Urinary bladder (tissue), 4 donors: ENCODE data around the gene RGS14. TPM values are rescaled to one million over a fixed set of nuclear protein-coding genes. Genes with fewer than 3 reads are reported as not detected.
"Not testable (repeated sequence)": the region's sequence is repeated elsewhere in the genome, so short reads cannot be mapped to it uniquely, and the experiment has no call there.

Source experiments
- DNase-seq: peaks from one replicate; pipeline ENCODE4 v3.0.0-alpha.2; 2015; ENCODE audit errors: extremely low spot score
- H3K27ac ChIP-seq: one replicate; pipeline ENCODE4 v1.5.1; 2013; ENCODE audit warnings: low read depth, mild to moderate bottlenecking, moderate library complexity
- H3K36me3 ChIP-seq: one replicate; pipeline ENCODE4 v1.6.1; 2013; ENCODE audit warnings: mild to moderate bottlenecking, moderate library complexity; ENCODE audit not compliant: insufficient read depth
- H3K4me1 ChIP-seq: one replicate; pipeline ENCODE4 v1.6.1; 2013; ENCODE audit warnings: mild to moderate bottlenecking, moderate library complexity; ENCODE audit not compliant: insufficient read depth
- H3K4me3 ChIP-seq: one replicate; pipeline ENCODE4 v1.5.1; 2013; ENCODE audit warnings: low read depth, low read length
- WGBS: extraction: QIAGEN DNeasy Blood & Tissue Kit; methylation state at CpG from one replicate; pipeline ENCODE4 v1.1.7; 2013; 5-methylcytosine and 5-hydroxymethylcytosine counted together
- polyA plus RNA-seq: library from polyadenylated mRNA; stranded (reverse); fragments of 200-250 nt; gene quantifications from one replicate; pipeline ENCODE4 v1.2.3, GENCODE V29; 2013
- total RNA-seq: library from RNA; depleted of rRNA; stranded (reverse); fragments of >200 nt; gene quantifications from one replicate; pipeline ENCODE4 v1.2.3, GENCODE V29; 2014
- donor health status: healthy with polysubstance abuse.
- donor health status: healthy.

Gene RGS14
- total and polyA plus RNA-seq, 2 donors: 4.7 to 16.4 TPM

DNA sequence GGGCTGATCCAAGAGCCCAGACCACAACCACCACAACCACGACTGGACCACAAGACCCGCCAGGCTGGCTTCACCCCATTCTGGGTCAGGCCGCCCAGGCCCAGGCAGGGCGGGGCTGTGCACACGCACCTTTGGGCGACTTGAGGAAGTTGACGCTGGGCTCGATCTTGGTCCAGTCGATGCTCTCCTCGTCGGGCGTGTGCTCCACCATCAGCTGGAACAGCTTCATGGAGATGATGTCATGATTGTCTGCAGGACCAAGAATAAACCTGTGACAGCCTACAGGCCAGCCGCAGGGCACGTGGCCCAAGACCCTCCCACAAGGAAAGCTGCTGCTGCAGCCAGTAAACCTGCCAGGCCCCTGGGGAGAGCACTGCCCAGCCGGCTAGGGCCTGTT, 23.6 kb upstream of the RGS14 start:
- Histone ChIP-seq H3K4me3 (no peak overlapping the region), H3K36me3 (peaks cover 13% of the 10 kb centered on the region), H3K4me1 (no peaks in the 10 kb centered on the region), H3K27ac (no peak overlapping the region)
- DNase-seq: no peak
- WGBS: 79% methylated on average over 15 of the region's 15 CpGs

DNA sequence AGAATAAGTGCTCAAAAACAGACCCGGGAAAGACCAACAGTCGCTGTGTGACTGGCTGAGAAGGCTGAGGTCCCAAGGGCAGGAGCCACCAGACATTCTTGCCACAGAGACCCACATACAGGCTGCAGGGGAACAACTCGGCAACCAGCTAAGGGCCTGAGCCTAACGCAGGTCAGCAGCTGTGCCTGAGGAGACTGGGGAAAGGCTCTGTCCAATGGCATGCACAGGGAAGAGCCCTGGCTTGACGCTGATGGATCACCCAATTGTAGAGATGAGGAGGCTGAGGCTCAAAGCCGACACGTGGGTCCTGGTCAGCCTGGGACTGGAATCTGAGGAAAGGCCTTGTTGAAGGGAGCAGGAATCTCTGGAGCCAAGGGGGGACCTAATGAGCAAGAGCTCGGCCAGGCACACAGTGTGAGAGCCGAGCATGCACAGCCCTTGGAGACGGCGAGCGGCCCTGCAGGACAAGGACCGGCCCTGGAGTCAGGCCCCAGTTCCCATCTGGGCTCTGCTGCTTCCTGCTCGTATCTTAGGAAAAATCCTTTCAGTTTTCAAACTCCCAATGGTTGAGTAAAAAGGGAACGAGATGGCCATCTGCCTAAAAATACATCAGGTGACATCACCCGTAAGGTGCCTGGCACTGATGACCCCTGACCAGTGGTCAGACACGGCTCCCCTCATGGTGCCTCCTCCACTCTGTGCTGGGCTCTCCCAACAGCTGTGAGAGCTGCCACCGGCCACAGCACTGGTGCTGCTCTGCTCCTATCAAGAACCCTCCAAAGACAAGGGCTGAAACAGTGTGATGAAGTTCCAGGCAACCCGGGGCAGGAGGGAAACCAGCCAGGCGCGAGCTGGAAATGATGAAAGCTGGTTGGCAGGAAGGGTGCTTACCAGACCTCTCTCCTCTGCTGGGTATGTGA, 22.7 kb upstream of the RGS14 start:
- Histone ChIP-seq H3K36me3 (peaks cover 13% of the 10 kb centered on the region), H3K27ac (no peak overlapping the region), H3K4me3 (no peak overlapping the region), H3K4me1 (no peaks in the 10 kb centered on the region)
- DNase-seq: no peak
- WGBS: 89% methylated on average over 21 of the region's 21 CpGs

DNA sequence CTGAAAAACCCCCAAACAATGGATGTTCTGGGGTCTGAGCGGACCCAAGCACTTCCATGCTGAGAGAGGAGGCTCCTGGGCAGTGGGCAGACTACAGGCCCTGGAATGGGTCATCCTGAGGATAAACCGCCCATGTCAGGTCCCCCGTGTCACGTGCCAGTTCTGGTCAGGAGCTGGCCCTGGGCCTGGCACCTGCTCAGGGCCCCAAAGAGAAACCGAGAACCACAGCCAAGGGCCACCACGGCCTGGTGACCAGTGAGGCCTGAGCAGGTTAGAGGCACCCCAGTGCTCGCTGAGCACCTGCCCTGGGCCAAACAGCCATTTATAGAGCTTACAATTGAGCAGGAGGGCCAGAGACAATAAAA, 22.0 kb upstream of the RGS14 start:
- Histone ChIP-seq H3K4me3 (no peak overlapping the region), H3K4me1 (no peaks in the 10 kb centered on the region), H3K27ac (no peak overlapping the region), H3K36me3 (peaks cover 13% of the 10 kb centered on the region)
- DNase-seq: no peak
- WGBS: 92% methylated on average over 7 of the region's 7 CpGs

DNA sequence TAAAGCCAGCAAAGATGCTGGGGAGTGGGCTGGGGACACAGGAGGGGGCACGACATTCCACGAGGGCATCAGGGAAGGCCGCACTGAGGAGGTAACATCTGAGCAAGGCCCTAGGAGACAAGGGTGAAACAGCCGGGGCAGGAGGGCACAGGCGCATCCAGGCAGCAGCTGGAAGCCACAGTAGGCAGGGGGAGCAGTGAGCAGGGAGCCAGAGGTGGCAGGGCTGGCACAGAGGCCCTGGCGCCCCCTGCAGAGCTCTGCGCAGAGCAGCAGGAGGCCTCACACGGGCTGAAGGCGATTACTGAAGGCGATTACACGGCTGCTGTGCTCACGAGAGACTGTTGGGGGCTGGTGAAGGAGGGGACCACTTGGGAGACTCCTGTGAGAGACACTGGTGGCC, 21.6 kb upstream of the RGS14 start:
- WGBS: 73% methylated on average over 12 of the region's 12 CpGs
- H3K36me3 ChIP-seq: peaks cover 13% of the 10 kb centered on the region
- no peak for DNase-seq
- H3K4me1 ChIP-seq: no peaks in the 10 kb centered on the region
- H3K4me3 ChIP-seq: no peak overlapping the region
- no peak overlapping the region for H3K27ac ChIP-seq

DNA sequence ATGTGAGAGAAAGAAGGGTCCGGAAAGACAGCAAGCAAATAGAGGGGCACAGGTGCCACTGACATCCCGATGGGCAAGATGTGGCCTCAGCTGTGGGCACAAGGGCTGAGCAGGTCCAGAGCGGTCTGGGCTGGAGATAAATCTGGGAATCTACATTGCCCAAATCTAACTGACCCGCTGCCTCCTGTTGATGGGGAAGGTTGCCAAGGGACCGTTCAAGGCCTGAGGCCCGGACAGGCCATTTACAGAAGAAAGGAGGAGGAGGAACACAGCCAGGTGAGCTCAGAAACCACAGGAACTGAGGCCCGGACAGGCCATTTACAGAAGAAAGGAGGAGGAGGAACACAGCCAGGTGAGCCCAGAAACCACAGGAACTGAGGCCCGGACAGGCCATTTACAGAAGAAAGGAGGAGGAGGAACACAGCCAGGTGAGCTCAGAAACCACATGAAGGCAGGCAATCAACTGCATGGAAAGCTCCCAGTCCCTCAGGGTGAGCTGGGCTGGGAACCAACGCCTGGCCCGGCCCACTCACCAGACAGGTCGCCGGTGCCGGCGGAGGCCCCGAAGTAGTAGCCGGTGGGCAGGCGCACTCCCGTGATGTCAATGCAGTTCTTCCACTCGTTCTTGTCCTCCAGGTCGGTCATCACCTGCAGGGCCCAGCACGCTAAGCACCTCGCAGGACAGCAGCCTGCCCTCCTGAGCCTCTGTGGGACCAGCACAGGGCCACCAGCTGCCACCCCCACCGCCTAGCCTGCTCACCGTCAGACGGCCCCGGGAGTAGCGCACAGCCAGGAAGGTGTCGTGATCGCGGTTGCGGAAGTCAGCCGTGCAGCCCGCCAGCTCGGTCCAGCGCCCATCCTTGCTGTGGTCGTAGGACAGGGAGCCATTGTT, 20.9 kb upstream of the RGS14 start:
- H3K4me3 ChIP-seq: no peak overlapping the region
- H3K4me1 ChIP-seq: no peaks in the 10 kb centered on the region
- H3K36me3 ChIP-seq: peaks cover 13% of the 10 kb centered on the region
- no peak overlapping the region for H3K27ac ChIP-seq
- DNase-seq: no peak
- 94% methylated on average over 36 of the region's 36 CpGs for WGBS

DNA sequence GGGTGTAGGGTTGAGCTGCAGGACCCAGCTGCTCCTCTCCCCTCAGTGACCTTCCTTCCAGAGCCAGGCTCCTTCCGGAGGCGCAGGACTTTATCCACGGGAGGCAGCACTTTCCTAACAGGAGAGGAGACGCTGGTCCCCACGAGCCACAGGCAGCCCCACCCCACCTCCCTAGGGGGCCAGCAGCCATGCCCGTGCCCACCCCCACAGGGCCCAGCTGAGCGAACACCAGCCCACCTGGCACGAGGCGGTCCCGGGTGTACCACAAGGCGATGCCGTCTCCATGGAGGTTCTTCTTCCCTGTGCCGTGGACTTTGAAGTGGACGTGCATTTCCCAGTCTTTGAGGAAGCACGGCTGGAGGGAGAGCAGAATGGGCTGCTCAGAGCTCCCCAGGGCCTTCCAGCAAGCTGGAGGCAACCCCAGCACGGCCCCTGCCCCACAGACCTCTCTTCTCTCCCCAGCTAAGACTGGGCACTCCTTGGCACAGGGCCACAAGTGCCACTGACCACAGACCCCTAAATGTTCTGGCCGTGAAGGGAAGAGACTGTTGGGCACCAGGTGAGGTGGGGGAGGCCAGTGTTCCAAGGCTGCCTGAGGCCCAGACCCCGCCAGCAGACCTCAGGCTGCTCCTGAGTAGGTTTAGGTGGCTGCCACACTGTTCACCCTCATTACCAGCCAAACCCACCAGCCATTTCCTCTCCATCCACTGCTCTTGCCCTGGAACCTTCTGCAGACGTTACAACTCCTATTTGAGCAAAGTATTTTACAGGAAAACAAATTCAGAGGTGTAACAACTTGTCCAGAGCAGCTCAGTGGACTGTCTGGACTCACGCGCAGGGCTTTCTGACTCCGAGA, 19.2 kb upstream of the RGS14 start:
- no peak for DNase-seq
- no peaks in the 10 kb centered on the region for H3K4me1 ChIP-seq
- H3K27ac ChIP-seq: no peak overlapping the region
- 85% methylated on average over 22 of the region's 22 CpGs for WGBS
- no peak overlapping the region for H3K4me3 ChIP-seq
- H3K36me3 ChIP-seq: peaks cover 13% of the 10 kb centered on the region

DNA sequence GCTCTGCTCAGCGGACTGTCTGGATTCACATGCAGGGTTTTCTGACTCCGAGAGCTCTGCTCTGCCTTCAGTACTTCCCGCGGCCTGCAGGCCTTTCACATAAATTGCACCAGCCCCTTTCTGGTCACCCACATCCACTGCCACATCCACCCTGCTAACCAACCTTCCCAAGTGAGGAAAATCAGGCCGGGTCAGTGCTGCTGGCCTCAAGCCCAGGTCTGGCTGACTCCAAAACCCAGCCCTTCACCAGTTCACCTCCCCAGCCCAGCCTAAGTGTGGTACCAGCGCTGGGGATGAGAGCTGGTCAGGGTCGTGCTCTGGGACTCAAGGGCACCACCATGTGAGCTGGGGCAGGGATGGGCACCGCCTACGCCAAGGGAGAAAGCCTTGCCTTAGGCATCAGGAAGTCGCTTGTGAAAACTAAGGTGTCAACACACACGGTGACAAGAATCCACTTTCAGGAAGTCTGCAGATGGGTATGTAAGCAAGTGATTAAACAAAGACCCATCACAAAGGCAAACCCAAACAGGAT, 18.6 kb upstream of the RGS14 start:
- H3K4me3 ChIP-seq: no peak overlapping the region
- no peak overlapping the region for H3K27ac ChIP-seq
- H3K36me3 ChIP-seq: peaks cover 9% of the 10 kb centered on the region
- no peaks in the 10 kb centered on the region for H3K4me1 ChIP-seq
- no peak for DNase-seq
- 79% methylated on average over 11 of the region's 11 CpGs for WGBS

DNA sequence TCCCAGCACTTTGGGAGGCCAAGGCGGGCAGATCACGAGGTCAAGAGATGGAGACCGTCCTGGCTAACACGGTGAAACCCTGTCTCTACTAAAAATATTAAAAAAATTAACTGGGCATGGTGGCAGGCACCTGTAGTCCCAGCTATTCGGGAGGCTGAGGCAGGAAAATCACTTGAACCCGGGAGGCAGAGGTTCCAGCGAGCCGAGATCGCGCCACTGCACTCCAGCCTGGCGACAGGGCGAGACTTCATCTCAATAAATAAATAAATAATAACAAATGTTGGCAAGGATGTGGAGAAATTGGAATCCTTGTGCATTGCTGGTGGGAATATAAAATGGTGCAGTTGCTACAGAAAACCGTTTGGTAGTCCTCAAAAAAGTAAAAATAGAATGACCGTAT, 14.7 kb upstream of the RGS14 start:
- not testable (repeated sequence) for H3K27ac ChIP-seq, H3K4me3 ChIP-seq, H3K4me1 ChIP-seq, H3K36me3 ChIP-seq, DNase-seq
- 95% methylated on average over 14 of the region's 14 CpGs for WGBS

DNA sequence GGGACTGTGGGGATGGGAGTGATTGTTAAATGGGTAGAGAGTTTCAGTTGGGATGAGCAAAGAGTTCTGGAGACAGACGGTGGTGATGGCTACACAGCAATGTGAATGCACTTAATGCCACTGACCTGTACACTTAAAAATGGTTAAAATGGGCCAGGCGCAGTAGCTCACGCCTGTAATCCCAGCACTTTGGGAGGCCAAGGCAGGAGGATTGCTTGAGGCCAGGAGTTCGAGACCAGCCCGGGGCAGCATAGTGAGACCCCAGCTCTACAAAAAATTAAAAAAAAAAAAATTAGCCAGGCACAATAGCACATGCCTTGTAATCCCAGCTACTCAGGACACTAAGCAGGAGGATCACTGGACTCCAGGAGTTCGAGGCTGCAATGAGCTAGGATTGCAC, 13.9 kb upstream of the RGS14 start:
- 96% methylated on average over 6 of the region's 6 CpGs for WGBS
- Histone ChIP-seq H3K4me1 (no peaks in the 10 kb centered on the region), H3K36me3 (no peaks in the 10 kb centered on the region), H3K27ac (no peak overlapping the region), H3K4me3 (no peak overlapping the region)
- DNase-seq: no peak

DNA sequence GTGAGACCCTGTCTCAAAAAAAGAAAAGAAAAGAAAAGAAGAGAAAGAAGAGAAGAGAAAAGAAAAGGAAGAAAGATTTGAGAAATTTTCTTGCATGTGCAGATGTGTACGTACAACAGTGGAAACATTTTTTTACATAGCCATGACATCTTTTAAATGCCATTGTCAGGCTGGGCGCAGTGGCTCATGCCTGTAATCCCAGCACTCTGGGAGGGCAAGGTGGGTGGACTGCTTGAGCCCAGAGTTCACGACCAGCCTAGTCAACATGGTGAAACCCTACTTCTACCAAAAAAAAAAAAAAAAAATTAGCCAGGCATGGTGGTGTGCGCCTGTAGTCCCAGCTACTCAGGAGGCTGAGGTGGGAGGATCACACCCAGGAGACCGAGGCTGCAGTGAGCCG, 12.8 kb upstream of the RGS14 start:
- WGBS: 98% methylated on average over 6 of the region's 6 CpGs
- Histone ChIP-seq H3K4me3 (no peak overlapping the region), H3K27ac (no peak overlapping the region), H3K4me1 (no peaks in the 10 kb centered on the region), H3K36me3 (no peaks in the 10 kb centered on the region)
- DNase-seq: no peak

DNA sequence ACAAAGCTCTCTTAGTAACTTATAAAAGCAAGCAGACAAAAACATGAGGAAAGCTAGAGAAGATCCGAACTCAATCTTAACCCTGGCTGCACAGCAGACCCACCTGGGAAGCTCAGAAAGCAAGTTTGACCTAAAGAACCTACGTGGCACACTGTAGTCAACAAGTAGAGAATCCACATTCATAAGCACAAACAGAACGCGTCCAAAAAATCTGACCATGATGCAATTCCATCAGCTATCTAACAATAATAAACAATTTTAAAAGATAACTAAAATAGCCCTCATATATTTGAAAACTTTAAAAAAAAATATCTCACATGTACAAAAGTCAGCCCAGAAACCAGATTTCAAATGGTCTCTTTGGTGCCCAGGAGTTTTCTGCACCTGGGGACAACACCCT, 10.9 kb upstream of the RGS14 start:
- no peaks in the 10 kb centered on the region for H3K4me1 ChIP-seq
- H3K4me3 ChIP-seq: no peak overlapping the region
- DNase-seq: no peak
- H3K27ac ChIP-seq: no peak overlapping the region
- H3K36me3 ChIP-seq: no peaks in the 10 kb centered on the region
- WGBS: 64% methylated on average over 4 of the region's 4 CpGs

DNA sequence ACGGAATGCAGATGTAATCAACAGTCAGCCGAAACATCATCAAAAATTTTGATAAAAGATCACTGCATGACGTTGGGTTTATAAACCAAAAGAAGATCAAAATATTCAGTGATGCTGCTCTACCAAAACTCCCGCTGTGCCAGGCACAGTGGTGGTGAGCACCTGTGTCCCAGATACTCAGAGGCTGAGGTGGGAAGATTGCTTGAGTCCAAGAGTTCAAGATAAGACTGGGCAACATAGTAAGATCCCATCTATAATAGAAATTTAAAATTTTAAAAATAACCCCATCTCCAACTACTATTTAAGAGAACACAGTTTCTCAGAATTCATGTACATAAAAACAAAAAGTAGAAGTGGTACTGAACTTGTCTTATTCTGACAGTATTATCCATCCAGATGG, 10.0 kb upstream of the RGS14 start:
- Histone ChIP-seq H3K4me3 (no peak overlapping the region), H3K27ac (no peak overlapping the region), H3K36me3 (no peaks in the 10 kb centered on the region), H3K4me1 (no peaks in the 10 kb centered on the region)
- WGBS: 83% methylated on average over 4 of the region's 4 CpGs
- DNase-seq: no peak

DNA sequence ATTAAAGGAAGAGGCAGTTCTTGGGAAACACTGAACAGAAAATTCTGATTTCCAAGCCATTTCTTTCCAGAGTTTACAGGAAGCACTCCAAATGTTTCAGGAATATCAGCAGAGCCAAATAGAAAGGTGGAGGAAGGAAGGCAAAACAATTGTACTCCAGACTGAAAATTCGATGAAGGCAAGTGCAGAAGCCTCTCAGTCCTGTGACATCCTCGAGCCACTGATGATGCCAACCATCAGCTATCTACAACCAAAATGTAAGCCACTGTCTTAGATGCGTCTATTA, 8.4 kb upstream of the RGS14 start:
- WGBS: 79% methylated on average over 3 of the region's 3 CpGs
- no peak for DNase-seq
- H3K4me1 ChIP-seq: no peaks in the 10 kb centered on the region

More for the DNA sequence above, 8.4 kb upstream of the RGS14 start:
- Histone ChIP-seq H3K27ac (no peak overlapping the region), H3K36me3 (no peaks in the 10 kb centered on the region), H3K4me3 (no peak overlapping the region)
